ENCODE data around the gene KRT32.
"Not testable (repeated sequence)": the region's sequence is repeated elsewhere in the genome, so short reads cannot be mapped to it uniquely, and the experiment has no call there.

KRT32 gene

DNA sequence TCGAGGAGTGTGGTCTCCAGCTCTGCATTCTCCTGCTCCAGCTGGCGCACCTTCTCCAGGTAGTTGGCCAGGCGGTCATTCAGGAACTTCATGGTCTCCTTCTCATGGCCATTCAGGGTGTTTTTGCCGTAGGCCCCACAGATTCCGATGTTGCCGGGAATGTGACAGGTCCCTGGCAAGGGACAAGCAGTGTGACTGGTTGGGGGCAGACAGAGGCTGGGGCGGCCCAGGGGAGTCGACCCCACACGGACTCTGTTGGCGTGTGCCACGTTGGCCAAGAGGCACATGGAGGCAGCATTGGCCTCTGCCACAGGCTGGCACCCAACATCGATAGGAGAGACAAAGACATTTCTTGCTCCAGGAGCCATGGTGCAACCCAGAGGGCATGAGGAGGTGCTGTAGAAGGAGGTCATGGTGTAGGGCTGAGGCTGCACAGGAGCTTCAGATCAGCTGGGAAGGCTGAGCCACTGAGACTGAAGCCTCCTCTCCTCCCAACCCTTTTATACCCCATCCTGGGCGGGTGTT, 43.0 kb downstream of the KRT32 start, which contains the start of gene KRT37:
KRT37 (minus strand) TSS at position 475 of the 525 bp plus-strand sequence; CDS start at position 413, 62 bp downstream.
- Histone ChIP-seq H3K9ac (ENCODE audit: low read length) (no peak within 1 kb of the TSS), H3K4me3 (ENCODE audit: low read depth, low read length) (no peak within 1 kb of the TSS), H3K9me3 (ENCODE audit: control insufficient read depth, insufficient read depth, low read depth, low read length) (no peaks in the 10 kb centered on the region), H3K27ac (ENCODE audit: low read depth, low read length) (no peak within 1 kb of the TSS), H3K27me3 (ENCODE audit: control insufficient read depth, insufficient read depth, low read length) (no peaks in the 10 kb centered on the region; the same call in 1 of the 2 replicates), H3K4me1 (ENCODE audit: control insufficient read depth, insufficient read depth, low read length) (peaks cover 5% of the 10 kb centered on the region; the same call in 1 of the 2 replicates), H3K36me3 (ENCODE audit: control insufficient read depth, insufficient read depth, low read length) (no peaks in the 10 kb centered on the region)

DNA sequence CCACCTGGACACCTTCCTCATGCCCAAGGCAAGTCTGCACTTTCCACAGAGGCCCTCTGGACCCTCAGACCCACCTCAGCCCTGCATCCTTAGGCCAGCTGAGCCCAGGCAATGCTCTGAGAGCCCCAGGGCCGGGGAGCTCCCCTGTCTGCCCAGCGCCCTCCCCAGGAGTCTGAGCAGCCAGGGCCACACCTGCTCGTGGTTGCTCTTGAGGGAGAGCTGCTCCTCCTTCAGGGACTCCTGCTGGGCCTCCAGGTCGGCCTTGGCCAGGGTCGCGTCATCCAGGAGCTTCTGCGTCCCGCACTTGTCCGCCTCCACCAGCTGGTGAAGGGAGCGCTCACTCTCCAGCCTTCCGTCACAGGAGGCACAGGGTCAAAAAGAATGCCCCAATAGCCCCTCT, 44.6 kb downstream of the KRT32 start:
- not testable (repeated sequence) for H3K4me3 ChIP-seq (ENCODE audit: low read depth, low read length); H3K9me3 ChIP-seq (ENCODE audit: control insufficient read depth, insufficient read depth, low read depth, low read length); H3K9ac ChIP-seq (ENCODE audit: low read length); H3K36me3 ChIP-seq (ENCODE audit: control insufficient read depth, insufficient read depth, low read length); H3K27ac ChIP-seq (ENCODE audit: low read depth, low read length); H3K27me3 ChIP-seq (ENCODE audit: control insufficient read depth, insufficient read depth, low read length); H3K4me1 ChIP-seq (ENCODE audit: control insufficient read depth, insufficient read depth, low read length)

DNA sequence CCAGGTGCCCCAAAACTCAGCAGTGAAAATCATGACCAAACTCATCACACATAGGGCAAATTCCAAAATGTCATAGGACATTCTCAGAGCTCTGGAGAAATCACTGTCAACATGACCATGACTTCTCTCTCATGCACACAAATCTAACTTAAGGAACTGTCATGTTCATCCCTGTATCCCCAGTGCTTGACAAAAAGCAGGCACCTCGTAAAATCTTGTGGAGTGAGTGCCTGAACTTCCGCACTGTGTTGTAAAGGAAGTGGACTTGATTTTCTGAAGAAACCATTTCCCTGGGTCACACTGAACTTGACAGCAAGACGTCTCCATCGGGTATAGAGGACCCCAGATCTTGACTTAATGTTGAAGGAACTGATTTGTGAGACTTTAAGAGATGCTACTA, 45.6 kb downstream of the KRT32 start:
- no peak overlapping the region for H3K9ac ChIP-seq (ENCODE audit: low read length)
- peaks cover 7% of the 10 kb centered on the region for H3K4me1 ChIP-seq (ENCODE audit: control insufficient read depth, insufficient read depth, low read length)
- no peaks in the 10 kb centered on the region; the same call in 1 of the 2 replicates for H3K27me3 ChIP-seq (ENCODE audit: control insufficient read depth, insufficient read depth, low read length)
- no peak overlapping the region for H3K4me3 ChIP-seq (ENCODE audit: low read depth, low read length)
- no peak overlapping the region for H3K27ac ChIP-seq (ENCODE audit: low read depth, low read length)
- H3K36me3 ChIP-seq (ENCODE audit: control insufficient read depth, insufficient read depth, low read length), result no peaks in the 10 kb centered on the region
- no peaks in the 10 kb centered on the region for H3K9me3 ChIP-seq (ENCODE audit: control insufficient read depth, insufficient read depth, low read depth, low read length)

DNA sequence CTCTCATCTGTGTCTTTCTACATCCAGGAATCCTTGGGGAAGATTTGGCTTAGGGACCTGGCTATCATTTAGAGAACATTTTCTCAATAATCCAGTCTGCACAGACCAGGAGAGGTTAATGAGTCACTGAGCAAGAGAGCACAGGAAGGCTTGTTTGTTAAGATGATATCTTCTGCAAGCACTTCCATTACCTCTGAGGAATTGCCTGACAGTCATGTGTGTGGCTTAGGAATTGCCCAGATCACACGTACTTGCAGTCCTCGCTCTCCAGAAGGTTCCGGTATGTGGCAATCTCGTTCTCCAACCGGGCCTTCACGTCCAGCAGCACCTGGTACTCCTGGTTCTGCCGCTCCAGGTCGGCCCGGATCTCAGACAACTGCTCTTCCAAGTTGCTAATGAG, 46.1 kb downstream of the KRT32 start:
- H3K4me1 ChIP-seq (ENCODE audit: control insufficient read depth, insufficient read depth, low read length), result peaks cover 7% of the 10 kb centered on the region
- H3K36me3 ChIP-seq (ENCODE audit: control insufficient read depth, insufficient read depth, low read length), result no peaks in the 10 kb centered on the region
- no peak overlapping the region for H3K27ac ChIP-seq (ENCODE audit: low read depth, low read length)
- H3K9me3 ChIP-seq (ENCODE audit: control insufficient read depth, insufficient read depth, low read depth, low read length), result no peaks in the 10 kb centered on the region
- no peaks in the 10 kb centered on the region; the same call in 1 of the 2 replicates for H3K27me3 ChIP-seq (ENCODE audit: control insufficient read depth, insufficient read depth, low read length)
- no peak overlapping the region for H3K9ac ChIP-seq (ENCODE audit: low read length)
- H3K4me3 ChIP-seq (ENCODE audit: low read depth, low read length), result no peak overlapping the region

DNA sequence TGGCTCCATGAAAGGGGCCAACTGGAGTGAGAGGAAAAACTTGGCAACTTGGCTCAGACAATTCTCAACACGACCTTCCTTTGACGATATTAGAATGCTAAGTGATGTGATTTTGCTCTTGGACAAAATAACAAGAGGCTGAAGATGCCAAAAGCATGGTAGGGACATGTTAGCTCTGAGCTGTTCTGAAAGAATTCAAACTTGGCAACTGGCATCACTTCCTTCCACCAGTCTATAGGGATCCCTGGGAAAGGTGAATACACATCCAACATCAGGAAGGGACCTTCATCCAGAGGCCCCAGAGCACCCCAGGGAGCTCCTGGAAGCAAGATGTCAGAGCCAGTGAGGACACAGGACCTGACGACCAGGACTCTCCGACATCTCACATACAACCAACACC, 47.1 kb downstream of the KRT32 start:
- Histone ChIP-seq H3K9ac (ENCODE audit: low read length) (no peak overlapping the region), H3K4me1 (ENCODE audit: control insufficient read depth, insufficient read depth, low read length) (peaks cover 7% of the 10 kb centered on the region), H3K27me3 (ENCODE audit: control insufficient read depth, insufficient read depth, low read length) (no peaks in the 10 kb centered on the region; the same call in 1 of the 2 replicates), H3K36me3 (ENCODE audit: control insufficient read depth, insufficient read depth, low read length) (no peaks in the 10 kb centered on the region), H3K9me3 (ENCODE audit: control insufficient read depth, insufficient read depth, low read depth, low read length) (no peaks in the 10 kb centered on the region), H3K27ac (ENCODE audit: low read depth, low read length) (no peak overlapping the region), H3K4me3 (ENCODE audit: low read depth, low read length) (no peak overlapping the region)

DNA sequence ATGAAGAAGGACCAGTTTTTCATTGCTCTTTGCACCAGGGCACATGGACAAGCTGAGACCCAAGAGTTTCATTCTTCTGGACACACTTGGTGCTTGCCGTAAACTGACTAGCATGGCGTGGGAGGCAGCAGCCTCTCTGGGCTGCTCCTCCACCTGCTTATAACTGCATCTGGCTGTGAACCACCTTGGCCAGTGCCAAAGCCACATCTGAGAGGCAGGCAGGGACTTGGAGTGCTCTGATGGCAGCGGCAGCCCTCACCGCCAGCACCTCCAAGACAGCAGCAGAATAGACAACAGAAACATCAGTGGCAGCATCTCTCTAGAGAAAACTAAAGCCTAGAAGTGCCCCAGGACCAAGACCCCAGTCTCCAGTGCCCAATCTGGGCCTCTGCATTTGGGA, 47.5 kb downstream of the KRT32 start:
- H3K4me3 ChIP-seq (ENCODE audit: low read depth, low read length), result no peak overlapping the region
- no peaks in the 10 kb centered on the region; the same call in 1 of the 2 replicates for H3K27me3 ChIP-seq (ENCODE audit: control insufficient read depth, insufficient read depth, low read length)
- no peaks in the 10 kb centered on the region for H3K9me3 ChIP-seq (ENCODE audit: control insufficient read depth, insufficient read depth, low read depth, low read length)
- no peak overlapping the region for H3K9ac ChIP-seq (ENCODE audit: low read length)
- no peaks in the 10 kb centered on the region for H3K36me3 ChIP-seq (ENCODE audit: control insufficient read depth, insufficient read depth, low read length)
- peaks cover 7% of the 10 kb centered on the region for H3K4me1 ChIP-seq (ENCODE audit: control insufficient read depth, insufficient read depth, low read length)
- no peak overlapping the region for H3K27ac ChIP-seq (ENCODE audit: low read depth, low read length)

DNA sequence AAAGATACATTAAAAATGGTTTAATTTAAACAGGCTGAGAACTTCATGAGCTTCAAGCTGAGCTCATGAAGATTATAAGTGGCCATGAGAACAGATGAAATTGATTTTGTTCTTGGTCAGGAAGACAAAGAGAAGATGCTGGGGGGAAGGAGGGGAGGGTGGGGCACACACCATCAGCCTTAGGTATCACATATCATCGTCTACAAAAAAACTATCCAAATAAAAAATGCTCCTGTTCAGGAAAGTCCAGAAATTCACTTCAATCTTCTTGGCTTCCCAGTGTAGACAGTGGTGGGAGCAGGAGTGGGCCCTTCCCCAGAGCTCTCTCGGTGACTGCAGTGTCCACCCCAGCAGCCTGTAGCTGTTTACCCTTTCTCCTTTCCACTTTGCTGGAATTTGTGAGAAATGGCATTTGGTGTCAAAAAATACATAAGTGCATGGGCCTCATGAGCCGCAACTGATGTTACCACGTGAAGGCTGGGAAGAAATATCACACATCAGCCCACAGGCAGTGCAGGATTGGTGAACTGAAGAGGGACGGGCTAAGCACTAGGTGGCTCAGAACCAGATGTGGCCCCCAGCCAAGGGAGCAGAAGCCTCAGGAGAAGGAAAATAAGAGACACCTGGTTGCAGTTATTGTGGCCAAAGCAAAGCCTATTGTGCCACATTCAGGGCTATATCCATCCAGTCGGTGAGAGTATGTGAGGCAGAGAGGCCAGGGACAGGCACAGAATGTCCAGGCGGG, 48.9 kb downstream of the KRT32 start:
- no peaks in the 10 kb centered on the region for H3K36me3 ChIP-seq (ENCODE audit: control insufficient read depth, insufficient read depth, low read length)
- no peak overlapping the region for H3K27ac ChIP-seq (ENCODE audit: low read depth, low read length)
- H3K9ac ChIP-seq (ENCODE audit: low read length), result no peak overlapping the region
- no peak overlapping the region for H3K4me3 ChIP-seq (ENCODE audit: low read depth, low read length)
- H3K27me3 ChIP-seq (ENCODE audit: control insufficient read depth, insufficient read depth, low read length), result no peaks in the 10 kb centered on the region; the same call in 1 of the 2 replicates
- no peaks in the 10 kb centered on the region for H3K9me3 ChIP-seq (ENCODE audit: control insufficient read depth, insufficient read depth, low read depth, low read length)
- peaks cover 14% of the 10 kb centered on the region for H3K4me1 ChIP-seq (ENCODE audit: control insufficient read depth, insufficient read depth, low read length)

DNA sequence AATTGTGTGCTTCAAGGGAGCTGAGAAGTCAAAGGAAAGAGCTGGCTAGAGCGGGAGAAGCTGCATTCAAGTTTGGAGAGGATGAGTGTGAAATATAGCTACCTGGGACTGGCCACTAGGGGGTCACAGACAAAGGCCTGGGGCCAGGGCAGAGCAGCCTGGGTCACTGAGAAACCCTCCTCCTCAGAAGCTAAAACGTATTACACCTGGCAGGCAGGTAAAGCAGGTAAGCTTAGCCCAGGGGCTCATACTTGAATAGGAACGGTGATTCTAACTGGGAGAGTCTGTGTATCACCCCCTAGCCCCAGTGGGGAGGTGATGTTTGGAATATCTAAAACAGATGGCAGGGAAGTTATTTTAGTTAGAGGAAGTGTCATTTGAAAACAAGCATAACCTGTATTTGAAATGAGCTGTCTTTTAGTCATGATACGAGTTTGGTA, 49.6 kb downstream of the KRT32 start:
- no peaks in the 10 kb centered on the region for H3K9me3 ChIP-seq (ENCODE audit: control insufficient read depth, insufficient read depth, low read depth, low read length)
- no peak overlapping the region for H3K4me3 ChIP-seq (ENCODE audit: low read depth, low read length)
- H3K9ac ChIP-seq (ENCODE audit: low read length), result no peak overlapping the region
- H3K4me1 ChIP-seq (ENCODE audit: control insufficient read depth, insufficient read depth, low read length), result peaks cover 19% of the 10 kb centered on the region
- H3K36me3 ChIP-seq (ENCODE audit: control insufficient read depth, insufficient read depth, low read length), result no peaks in the 10 kb centered on the region
- H3K27ac ChIP-seq (ENCODE audit: low read depth, low read length), result no peak overlapping the region
- no peaks in the 10 kb centered on the region for H3K27me3 ChIP-seq (ENCODE audit: control insufficient read depth, insufficient read depth, low read length)

DNA sequence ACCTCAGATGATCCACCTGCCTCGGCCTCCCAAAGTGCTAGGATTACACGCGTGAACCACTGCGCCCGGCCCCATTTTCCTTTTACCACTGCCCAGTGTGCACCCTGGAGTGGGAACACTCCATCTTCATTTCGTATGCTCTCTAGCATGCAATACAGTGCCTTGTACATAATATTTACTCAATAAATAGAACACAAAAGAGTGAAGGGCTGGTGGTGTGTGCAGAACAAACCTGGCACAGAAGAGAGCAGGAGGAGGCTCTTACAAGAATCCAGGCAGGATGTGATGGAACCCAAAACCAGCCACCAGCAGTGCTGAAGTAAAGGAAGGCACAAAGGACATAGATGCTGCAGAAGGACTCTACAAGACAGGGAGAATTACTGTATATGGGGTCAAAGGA, 50.1 kb downstream of the KRT32 start:
- no peaks in the 10 kb centered on the region for H3K36me3 ChIP-seq (ENCODE audit: control insufficient read depth, insufficient read depth, low read length)
- H3K27ac ChIP-seq (ENCODE audit: low read depth, low read length), result no peak overlapping the region
- H3K27me3 ChIP-seq (ENCODE audit: control insufficient read depth, insufficient read depth, low read length), result no peaks in the 10 kb centered on the region
- H3K4me1 ChIP-seq (ENCODE audit: control insufficient read depth, insufficient read depth, low read length), result peaks cover 19% of the 10 kb centered on the region
- no peak overlapping the region for H3K4me3 ChIP-seq (ENCODE audit: low read depth, low read length)
- H3K9me3 ChIP-seq (ENCODE audit: control insufficient read depth, insufficient read depth, low read depth, low read length), result no peaks in the 10 kb centered on the region
- no peak overlapping the region for H3K9ac ChIP-seq (ENCODE audit: low read length)

DNA sequence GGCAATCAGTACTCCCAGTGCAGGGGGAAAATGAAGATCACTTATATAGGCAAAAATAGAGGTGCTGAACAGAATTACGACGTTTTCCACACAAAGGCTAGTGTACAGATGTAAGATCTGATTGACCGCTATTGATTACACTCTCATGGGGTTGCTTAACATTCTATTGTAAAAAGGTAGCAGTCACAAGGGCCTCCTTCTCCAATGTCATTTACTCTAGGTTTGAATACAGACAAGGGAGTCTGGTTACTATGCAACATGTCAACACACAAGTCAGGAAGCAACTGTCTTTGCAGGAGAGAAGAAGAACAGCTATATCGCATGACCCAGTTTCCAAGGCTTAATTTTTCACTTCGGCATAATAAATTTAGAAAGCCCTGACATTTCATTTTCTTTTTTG, 50.7 kb downstream of the KRT32 start:
- H3K36me3 ChIP-seq (ENCODE audit: control insufficient read depth, insufficient read depth, low read length), result no peaks in the 10 kb centered on the region
- no peak overlapping the region for H3K27ac ChIP-seq (ENCODE audit: low read depth, low read length)
- H3K4me3 ChIP-seq (ENCODE audit: low read depth, low read length), result no peak overlapping the region
- H3K9me3 ChIP-seq (ENCODE audit: control insufficient read depth, insufficient read depth, low read depth, low read length), result no peaks in the 10 kb centered on the region
- no peak overlapping the region for H3K9ac ChIP-seq (ENCODE audit: low read length)
- H3K27me3 ChIP-seq (ENCODE audit: control insufficient read depth, insufficient read depth, low read length), result no peaks in the 10 kb centered on the region
- peaks cover 24% of the 10 kb centered on the region for H3K4me1 ChIP-seq (ENCODE audit: control insufficient read depth, insufficient read depth, low read length)

DNA sequence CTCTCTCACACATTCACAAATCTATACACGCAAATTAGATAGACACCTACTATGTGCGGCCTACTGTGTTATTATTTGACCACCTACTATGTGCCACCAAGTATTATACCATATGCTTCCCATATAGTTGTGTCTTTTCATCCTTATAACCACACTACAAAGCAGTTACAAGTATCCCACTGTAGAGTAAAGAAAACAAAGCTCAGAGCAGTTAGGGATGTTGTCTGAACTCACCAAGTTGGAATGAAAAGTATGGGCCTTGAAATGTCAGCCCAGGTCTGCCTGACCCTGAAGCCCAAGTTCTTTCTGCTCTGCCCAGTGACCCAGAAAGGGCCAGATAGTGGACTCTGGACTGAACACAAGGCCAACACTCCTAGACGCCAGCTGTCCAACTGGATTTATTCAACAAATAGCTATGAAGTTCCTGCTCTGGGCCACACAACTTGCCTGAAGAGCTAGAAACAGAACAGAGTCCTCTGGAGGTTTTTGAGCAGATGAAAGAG, 51.3 kb downstream of the KRT32 start:
- H3K9ac ChIP-seq (ENCODE audit: low read length), result no peak overlapping the region
- no peak overlapping the region for H3K4me3 ChIP-seq (ENCODE audit: low read depth, low read length)
- H3K4me1 ChIP-seq (ENCODE audit: control insufficient read depth, insufficient read depth, low read length), result peaks cover 24% of the 10 kb centered on the region
- H3K9me3 ChIP-seq (ENCODE audit: control insufficient read depth, insufficient read depth, low read depth, low read length), result no peaks in the 10 kb centered on the region
- H3K36me3 ChIP-seq (ENCODE audit: control insufficient read depth, insufficient read depth, low read length), result no peaks in the 10 kb centered on the region
- no peak overlapping the region for H3K27ac ChIP-seq (ENCODE audit: low read depth, low read length)
- no peaks in the 10 kb centered on the region for H3K27me3 ChIP-seq (ENCODE audit: control insufficient read depth, insufficient read depth, low read length)
